DMS114 treated with DMSO at 0.1 percent for 48 hours (cell line): ENCODE data around the gene MRPL36.
"Not testable (repeated sequence)": the region's sequence is repeated elsewhere in the genome, so short reads cannot be mapped to it uniquely, and the experiment has no call there.

Experiments used
- DNase-seq: peaks from one replicate; lab custom pipeline; 2025; ENCODE audit not compliant: unreplicated experiment; lab: John Stamatoyannopoulos, UW

MRPL36 gene

DNA sequence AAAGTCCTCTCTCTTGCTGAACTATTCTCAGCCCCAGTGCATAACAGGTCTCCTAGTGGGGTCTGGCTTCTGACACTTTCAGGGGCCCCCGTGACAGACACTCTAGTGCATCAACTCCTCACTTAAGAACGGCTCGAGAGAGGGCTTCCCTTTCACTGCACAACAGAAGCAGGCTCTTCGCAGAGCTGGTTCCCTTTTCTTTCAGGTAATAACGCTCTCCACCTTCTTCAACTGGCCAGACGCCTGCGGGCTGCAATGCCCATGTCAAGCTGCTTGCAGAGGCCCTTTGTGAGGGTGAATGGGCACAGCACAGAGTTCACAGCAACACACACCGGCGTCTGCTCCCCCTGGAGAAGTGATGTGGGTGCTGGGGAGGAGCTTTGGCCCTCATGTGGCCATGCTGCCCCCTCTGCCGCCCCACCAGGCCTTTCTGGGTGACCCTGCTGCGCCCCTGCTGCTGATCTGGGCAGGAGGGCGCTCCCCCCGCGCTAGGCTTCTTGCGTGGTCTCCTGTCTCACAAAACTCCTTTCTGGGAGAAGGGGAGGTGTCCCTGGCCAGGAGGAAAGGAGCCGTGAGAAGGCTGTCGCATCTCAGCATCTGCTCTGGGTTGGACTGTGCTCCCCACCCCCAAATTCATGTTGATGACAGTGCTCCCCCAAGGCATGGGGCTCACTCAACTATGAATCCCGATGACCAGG is 2.4 kb downstream of the MRPL36 start:
- no peak for DNase-seq

DNA sequence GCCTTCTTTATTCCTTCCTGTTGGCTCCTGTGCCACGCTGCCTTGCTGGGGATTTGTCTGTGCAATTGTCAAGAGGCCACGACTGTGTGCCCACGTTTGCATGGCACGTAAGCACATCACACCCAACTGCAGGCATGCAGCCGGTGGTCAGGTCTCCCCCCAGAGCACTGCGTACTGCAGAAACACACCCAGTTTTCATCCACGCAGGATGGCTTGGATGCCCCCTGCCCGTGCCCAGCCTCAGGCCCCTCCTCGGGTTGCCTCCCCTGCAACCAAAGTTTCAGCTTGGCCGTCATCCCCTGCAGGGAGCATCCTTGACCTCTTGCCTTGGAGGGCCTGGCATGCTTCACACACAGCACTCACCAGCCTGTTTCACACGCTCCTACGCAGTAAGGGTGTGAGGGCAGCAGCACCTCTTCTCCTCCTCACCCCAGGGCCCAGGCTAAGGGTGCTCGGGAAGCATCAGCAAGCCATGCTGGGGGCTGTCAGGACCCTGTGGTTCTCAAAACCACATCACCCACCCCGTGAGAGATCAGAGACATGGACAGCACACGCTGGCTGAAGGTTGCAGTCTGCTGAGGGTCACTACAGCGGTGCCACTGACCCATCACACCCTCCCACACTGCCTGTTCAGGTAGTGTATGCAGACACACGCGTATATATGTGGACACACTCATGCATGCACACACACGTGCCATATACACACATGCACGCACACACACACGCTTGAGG is 3.1 kb downstream of the MRPL36 start:
- DNase-seq, result no peak

- no peak for DNase-seq
Measured at GRCh38 chr5:1795931-1796330, 3.7 kb downstream of the MRPL36 start.

DNA sequence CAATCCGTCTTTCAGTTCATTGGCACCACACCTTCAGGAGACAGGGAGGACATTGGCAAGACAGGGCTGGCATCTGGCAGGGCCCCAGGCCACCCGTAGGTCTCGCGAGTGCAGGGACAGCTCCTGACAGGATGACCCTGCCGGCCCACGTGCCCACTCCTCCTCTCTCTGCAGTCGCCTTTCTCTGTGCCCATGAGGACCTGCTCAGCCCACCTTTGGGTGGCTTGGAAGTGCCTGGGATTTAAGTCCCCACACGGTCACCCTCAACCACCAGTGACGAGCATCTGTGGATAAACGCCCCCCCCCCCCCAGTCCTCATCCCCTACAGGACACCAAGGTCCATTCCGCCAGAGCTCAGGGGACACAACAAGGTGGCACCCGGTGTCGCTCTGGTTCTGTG is 4.1 kb downstream of the MRPL36 start:
- no peak for DNase-seq

- DNase-seq, result no peak
Measured at GRCh38 chr5:1794901-1795290, 4.7 kb downstream of the MRPL36 start.

DNA sequence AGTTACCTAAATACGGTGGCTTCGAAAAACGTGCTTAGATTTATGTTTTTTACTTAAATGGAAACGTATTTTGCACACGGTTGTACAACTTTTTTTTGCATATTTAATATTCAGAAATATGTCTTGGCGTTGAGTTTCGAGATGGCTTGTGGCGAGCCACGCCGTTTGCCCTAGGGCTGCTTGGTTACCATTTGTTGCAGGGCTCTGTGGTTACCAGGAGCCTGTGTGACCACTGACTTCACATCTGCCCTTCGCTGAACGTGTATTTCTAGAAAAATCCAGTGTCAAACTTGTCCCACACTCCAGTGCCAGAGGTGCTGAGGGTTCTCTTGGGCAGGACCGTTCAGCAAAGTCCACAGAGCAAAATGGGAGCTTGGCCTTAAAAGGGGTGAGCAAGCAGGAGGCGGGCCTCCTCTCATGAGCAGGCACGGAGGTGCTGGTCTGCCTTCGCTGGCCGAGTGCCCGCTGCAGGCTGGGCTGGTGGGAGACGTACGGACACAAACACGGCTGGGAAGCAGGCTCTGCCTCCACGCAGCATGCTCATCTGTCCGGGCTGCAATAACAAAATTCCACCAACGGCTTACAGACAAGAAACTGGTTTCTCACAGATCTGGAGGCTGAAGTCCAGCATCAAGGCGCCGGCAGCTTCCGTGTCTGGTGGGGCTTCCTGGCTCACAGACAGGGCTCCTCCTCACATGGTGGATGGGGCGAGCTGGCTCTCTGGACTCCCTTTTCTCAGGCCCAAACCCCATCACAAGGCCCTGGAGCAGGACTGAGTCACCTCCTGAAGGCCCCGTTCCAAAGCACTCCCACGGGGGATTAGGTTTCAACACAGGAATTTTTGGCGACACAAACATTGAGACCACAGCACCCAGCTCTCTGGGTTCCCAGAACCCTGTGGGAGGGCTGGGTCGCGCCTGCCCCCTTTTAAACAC is 5.4 kb downstream of the MRPL36 start:
- no peak for DNase-seq

GRCh38 chr5:1793301-1793740 is 6.3 kb downstream of the MRPL36 start:
- DNase-seq, result no peak

GRCh38 chr5:1792842-1793266 is 6.8 kb downstream of the MRPL36 start:
- DNase-seq, result no peak

DNA sequence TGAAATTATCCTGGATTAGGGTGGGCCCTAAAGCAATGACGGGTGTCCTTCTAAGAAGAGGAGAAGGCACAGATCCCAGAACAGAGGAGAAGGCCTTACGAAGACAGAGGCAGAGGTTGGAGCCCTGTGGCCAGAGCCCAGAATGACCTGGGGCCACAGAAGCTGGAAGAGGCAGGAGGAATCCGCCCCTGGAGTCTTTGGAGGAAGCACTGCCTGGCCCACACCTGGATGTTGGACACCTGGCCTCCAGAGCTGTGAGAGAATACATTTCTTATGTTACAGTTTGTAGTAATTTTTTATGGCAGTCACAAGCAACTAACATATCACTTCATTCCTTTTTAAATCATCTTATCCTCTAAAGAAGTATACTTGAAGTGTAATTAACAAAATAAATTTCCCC is 8.5 kb downstream of the MRPL36 start:
- no peak for DNase-seq

- no peak for DNase-seq
Measured at GRCh38 chr5:1789834-1790471, 9.7 kb downstream of the MRPL36 start.

DNA sequence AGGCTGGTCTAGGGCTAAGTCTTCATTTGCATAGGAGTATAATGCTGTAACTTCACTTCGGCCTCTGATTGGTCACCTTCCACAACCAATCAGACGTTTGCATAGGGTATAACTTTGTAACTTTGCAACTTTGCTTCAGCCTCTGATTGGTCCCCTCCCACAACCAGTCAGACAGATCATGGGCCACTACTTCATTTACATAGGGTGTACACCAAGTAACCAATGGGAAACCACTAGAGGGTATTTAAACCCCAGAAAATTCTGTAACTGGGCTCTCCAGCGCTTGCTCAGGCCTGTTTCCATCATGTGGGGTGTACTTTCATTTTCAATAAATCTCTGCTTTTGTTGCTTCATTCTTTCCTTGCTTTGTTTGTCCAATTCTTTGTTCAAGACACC is 10.2 kb downstream of the MRPL36 start:
- not testable (repeated sequence) for DNase-seq

DNA sequence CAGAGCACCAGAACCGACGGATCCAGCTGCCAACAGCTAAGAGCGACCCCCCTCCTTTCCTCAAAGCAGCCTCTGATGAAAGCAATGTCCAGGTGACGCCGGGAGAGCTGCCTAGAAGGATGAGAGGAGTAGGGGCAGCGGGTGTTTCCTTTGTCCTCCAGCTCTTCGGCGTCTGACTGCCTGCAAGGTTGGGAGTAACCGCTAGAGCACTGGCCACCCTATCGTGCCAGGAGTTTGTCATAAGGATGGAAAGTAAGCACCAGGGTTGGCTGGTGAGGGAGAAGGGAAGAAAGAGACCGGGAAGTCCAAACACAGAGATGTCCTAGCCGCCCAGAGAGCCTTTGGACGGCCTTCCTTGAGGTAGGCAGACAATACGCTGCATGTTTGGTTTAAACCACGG is 10.8 kb downstream of the MRPL36 start:
- DNase-seq, result no peak

DNA sequence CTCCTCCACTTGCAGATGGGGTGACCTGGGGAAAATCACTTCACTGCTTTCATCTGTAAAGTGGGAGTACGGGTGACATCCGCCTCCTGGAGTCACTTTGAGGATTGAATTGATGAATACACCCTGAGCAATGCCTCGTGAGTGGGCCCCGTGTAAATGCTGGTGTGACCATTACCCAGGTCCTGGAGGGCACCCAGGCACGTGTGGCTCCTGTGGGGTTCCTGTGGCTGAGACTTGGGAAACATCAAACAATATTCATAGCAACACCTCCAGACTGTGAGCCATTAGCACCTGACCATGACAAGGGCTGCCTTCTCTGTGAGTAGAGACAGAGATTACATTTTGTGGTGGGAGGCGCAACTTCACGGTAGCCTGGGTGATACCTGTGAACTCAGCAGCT is 11.4 kb downstream of the MRPL36 start:
- no peak for DNase-seq

DNA sequence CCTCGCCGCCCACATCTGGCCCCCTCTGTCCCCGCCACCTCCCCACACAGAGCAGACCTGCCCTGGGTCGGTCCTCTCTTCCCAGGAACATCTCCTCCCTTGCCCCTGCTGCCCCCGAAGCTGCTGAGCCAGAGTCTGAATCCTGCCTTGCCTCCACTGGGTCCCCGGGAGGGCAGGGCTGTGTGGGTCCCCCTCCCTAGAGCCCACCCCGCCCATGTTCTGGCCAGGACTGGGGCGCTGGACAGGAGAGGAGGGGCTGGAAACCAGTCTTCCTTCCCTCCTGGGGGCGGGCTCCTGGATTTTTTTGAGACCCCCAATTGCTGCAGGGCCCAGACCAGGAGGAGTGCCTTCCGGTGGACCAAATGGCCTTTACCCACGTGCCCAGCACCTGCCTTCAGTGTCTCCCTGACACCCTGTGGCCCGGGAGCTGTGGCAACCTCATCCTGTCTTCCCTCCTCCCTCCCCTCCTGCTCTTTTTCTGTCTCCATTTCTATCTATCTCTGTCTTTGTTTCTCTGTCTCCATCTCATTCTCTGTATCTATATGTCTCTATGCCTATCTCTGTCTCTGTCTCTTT is 12.1 kb downstream of the MRPL36 start:
- no peak for DNase-seq

DNA sequence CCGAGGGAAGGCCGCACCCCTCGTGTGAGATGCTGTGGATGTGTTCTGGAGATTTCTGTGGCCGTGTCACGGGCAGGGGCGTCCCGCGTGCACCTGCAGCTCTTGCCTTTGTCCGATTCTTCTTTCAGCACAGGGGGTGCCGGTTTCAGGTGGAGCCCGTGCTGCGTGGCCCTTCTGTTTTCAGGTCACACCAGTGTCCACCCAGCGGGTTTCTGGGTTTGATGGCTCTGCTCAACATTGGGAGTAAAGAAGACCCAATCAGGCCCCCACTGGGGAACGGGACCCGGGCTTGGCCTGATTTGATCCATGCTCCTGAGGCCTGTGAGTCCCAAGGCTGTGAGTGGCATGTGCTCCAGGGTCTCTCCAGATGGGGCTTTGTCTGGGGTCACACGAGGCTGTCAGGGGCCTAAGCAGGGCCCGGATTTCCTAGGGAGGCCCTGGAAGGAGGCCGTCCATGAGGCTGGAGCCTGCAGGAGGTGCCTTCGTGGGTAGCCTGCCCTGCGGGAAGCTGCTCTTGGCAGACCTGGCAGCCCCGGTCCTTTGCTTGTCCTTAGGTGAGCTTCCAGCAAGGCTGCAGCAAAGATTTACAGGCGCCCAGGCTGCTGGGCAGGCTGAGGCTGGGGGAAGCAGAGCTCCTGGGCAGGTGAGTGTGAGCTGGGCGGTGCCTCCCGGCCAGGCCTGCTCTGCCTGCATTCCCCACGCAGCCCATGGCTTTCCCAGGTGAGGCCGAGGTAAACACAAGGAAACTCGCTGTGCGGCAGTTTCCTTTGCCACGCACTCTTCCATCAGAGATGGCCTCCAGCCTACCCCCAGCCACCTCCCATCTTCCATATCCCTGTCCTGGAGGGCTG is 12.8 kb downstream of the MRPL36 start:
- DNase-seq, result no peak

- no peak for DNase-seq
Measured at GRCh38 chr5:1785984-1786383, 13.7 kb downstream of the MRPL36 start.

- no peak for DNase-seq
Measured at GRCh38 chr5:1785062-1785461, 14.6 kb downstream of the MRPL36 start.

DNA sequence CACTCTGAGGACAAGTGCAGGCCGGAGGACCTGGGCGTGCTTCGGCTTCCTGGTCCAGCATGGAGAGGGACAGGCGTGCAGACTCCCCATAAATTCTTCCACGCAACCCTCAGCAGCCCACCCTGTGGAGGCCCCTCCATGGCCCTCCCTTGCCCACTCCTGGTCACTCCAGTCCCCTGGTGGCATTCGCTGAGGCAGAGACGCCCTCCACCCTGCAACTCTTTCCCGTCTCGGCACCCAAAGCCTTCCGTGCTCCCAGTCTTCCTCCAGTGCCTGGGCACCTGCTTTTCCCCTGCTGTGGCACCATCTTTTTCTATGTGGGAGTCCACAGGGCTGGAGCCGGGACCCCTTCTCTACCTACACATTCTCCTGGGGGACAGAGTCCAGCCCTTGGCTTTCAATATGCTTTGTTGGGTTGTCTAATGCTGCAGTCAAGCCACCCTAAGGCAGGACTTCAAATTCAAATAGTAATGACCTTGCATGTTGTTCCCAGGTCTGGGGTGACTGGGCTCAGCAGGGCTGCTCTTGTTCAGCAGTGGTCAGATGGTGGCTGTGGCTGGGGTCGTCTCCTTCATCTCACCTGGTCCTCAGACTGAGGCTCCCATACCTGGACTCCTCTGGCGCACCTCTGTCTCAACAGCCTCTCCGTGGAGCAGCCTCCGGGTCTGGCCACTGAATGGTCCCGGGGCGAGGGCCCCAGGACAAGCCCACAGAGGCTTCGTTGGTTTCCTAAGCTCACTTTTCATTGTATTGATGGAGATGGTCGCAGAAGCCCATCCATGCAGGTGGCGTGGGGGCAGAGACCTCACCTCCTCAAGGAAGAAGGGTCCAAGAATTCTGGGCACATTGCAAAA is 15.2 kb downstream of the MRPL36 start:
- no peak for DNase-seq

GRCh38 chr5:1783216-1783554 is 16.5 kb downstream of the MRPL36 start:
- DNase-seq, result no peak
